Stimulated activated CD8-positive, alpha-beta memory T cell treated with anti-CD3 and anti-CD28 coated beads, Interleukin-15, amount 100 ng/mL, for 48 hours (primary cell): ENCODE data around the gene TMEM151A.
"Not testable (repeated sequence)": the region's sequence is repeated elsewhere in the genome, so short reads cannot be mapped to it uniquely, and the experiment has no call there.

Experiments used
- DNase-seq, 2 donors: peaks; one replicate each; pipeline ENCODE4 v3.0.0-alpha.2; 2020; ENCODE audit warnings: low read depth in 2 of 2

Gene TMEM151A

DNA sequence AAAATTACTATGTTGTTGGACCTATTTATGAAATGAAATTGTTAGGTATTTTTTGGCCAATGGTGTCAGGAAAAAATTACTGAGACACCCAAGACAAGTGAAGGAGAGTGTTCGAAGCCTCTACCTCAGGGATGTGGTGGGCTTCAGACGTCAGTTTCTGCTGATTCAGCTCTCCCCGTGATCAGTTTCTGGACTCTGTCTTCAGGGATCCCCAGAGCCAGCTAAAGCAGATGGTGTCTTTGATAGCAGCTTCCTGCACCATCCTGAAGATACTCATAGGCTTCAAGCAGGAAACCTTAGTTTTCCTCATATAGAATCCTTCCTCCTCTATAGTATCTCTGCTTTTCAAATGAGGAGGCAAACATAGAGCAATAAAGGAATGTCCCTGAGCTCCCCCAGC, 17.8 kb downstream of the TMEM151A start:
- DNase-seq, result no peak

DNA sequence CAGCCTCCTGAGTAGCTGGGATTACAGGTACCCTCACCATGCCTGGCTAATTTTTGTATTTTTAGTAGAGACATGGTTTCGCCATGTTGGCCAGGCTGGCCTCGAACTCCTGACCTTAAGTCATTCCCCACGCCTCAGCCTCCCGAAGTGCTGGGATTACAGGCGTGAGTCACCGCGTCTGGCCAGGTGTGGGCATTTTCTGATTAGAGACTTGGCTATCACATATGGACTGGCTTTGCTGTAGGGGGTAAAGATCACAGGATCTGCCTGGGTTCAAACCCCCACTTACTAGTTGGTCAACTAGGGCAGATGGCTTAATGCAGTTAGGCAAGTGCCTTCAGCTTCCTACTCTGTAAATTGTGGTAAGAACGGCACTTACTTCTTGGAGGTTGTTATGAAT, 18.6 kb downstream of the TMEM151A start:
- DNase-seq, result no peak

DNA sequence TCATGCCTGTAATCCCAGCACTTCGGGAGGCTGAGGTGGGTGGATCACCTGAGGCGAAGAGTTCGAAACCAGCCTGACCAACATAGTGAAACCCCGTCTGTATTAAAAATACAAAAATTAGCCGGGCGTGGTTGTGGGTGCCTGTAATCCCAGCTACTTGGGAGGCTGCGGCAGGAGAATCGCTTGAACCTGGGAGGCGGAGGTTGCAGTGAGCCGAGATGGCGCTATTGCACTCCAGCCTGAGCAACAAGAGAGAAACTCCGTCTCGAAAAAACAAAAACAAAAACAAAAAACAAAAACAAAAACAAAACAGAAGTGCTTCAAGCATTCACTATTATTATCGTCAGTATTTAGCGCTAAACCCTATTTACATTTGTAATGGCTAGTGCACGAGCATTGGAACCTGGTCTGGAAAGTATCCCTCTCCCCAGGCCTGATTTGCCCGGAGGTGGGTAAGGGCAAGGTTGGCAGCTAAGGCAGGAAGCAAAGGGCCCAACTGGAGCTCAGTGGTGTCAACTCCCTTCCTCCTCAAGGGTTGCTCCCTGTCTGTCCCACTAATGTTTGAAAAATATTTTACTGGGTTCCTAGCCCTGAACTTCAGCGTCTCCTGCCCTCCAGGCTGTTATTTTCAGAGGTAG, 19.2 kb downstream of the TMEM151A start:
- DNase-seq, result not testable (repeated sequence)

DNA sequence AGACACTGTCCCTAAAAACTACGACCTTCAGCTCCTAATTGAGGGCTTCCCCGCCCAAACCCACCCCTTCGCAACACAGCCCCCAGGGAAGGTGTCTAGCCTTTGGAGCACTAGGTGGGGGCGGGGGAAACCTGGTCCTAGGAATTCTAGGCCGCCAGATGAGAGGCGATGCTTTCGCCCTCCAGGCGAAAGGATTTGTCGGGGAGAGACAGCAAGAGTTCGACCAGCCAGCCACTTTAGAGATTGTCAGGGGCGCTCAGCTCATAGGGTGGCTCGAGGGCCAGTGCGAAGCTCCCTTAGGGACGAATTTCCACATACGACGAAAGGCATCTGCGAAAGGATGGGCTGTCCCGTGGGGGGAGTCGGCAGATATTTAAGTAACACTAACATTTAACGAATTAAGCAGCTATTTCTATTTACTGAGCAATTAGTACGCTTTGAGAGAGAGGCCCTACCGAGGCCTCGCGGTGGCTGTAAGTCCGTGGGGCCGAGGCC, 19.8 kb downstream of the TMEM151A start:
- no peak for DNase-seq

DNA sequence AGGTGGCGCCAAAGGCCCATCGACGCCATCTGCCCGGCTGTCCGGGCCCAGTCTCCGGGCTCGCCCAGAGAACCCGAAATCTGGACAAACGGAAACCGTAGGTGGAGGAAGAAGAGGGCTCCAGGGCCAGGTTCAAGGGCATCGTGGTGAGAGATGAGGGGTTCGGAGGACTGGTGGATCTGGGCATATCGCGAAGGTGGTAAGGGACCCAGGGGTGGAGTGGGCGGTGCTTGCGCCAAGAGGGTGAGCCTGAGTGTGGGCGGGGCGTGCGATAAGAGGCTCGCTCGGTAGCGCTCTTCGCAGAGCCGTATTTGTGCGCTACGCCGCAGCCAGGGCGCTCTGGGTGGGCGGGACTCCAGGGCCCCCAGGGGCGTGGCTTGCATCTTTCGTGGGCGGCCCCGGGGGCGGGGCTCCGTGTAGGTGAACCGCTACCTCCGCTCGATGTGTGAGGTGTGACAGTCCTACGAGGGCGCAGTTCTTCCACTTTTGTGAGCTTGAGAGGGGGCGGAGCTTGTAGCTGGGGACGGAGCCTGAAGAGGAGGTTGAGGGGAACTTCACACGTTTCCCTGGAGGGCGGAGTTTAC, 20.4 kb downstream of the TMEM151A start:
- peak; percentile 94 to 96 for DNase-seq

DNA sequence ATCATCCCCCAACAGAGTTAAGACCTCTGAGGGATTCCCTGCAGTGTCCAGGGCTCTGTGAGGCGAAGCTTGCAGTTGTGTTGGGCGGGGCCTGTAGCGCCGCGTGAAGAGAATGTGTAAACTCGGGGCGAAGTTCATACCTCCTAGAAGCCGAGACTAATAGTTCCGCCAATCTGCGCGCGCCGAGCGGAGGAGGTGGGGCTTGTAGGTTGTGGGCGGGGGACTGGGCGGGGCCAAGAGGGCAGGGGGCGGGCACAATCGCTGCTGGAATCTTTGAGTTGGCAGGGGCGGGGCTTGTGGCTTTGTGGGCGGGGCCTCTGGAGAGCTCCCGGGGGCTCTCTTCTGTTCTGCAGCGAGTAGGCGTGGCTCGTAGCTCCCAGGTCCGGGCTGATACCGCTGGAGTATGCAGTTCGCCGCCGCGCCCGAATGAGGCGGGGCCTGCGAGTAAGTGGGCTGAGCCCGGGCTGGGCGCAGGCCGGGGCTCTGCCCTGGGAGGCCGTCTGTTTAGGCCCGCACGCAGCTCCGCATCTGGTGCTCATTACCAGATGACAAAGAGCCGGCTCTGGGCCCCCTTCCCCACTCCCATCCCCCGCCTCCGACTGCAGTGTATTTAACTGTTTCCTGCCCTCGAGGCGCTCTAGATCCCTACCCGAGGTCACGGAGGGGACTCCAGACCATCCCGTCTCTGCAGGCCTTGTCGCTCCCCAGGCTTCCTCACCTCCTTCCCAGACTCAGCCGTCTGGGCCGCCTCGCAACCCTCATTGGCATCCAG, 21.0 kb downstream of the TMEM151A start:
- DNase-seq, result peak; percentile 92 to 93

DNA sequence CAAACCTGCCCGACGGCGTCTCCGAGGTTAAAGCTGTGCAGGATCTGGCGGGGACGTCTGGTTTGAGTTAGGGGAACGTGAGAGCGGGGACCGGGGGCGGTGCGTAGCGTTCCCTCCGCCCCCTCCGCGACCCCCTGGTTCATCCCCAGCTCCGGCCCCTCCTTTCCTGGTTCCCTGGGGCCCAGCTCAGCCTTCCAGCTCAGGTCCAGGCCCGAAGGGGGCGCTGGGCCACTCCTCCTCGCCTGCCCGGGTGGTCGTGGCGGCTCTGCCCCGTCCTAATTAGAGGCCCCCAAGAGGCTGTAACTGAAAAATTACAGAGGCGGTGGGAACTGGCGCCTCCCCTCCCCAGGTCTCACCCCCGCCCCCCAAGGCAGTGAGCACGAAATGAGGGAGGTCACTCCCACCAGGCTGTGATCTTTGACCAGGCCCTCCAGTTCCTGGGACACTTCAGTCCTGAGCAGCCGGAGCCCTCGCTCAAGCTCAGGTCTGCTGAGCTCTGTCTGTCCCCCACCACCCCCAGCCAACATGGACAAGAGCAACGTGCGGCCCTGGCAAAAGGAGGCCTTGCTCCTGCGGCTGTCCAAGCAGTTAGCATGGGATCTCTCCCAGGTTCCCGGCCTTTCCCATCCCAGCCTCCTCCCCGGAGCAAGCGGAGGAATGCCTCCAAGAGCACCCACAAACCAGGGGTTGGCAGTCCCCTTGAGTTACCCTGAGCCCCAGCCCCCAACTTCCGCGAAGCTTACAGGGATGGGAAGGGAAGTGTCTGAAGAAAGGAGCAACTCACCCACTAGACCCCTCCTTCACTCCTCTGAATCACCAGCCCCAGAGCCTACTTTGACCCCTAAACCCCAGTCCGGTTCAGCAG, 21.9 kb downstream of the TMEM151A start:
- DNase-seq, result no peak

DNA sequence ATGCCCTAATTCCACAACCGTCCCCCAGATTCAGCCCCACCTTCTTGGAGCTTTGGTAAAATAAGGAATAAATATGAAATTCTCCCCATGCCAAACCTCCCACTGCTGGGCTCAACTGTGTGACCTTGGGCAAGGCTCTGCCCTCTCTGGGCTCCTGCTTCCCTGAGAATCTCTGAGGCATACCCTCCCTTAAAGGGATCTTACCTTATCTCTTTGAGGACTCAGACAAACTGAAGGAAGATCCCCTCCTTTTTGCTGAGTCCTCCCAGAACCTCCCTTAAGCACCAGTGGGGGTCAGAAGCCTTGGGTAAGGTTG, 22.4 kb downstream of the TMEM151A start:
- DNase-seq, result no peak

DNA sequence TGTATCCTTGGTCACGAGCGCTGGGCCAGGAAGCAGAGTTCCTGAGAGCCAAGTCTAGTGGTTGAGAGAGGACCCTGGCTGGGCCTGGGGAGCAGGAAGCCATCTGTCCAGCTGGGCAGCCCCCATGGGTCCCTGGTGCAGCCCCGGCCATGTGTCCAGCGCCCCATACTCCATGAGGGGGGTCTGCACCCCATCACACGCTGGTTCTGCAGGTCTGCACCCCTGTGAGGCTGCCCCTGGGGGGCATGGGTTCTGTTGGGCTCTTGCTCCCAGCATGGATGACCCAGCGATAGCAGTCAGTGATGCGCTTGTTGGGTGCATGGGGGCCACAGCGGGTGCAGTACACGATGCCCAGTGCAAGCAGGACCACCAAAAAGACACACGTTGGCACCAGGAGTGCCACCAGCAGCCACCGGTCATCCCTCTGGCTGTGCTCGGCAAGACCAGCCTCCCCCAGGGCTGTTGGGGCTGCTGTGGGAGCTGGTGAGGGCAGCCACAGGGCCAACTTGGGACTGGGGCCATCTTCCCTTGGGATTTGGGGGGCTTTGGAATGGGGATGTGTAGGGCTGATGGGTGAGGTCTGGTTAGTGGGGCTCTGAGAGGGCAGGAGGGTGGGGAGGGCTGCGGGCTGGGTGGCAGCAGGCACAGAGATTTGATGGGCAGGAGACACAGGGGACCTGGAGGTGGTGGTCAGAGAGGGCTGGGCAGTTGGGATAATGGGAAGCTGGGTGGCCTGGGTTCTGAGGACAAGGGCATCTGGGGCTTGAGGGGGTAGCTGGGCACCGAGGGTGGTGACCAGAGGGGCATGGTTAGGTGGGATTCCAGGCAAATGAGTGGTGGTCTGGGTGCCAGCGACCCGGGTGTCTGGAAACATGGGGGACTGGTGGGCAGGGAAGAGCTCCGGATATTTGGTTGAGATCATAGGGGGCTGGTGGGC, 23.1 kb downstream of the TMEM151A start:
- no peak for DNase-seq

DNA sequence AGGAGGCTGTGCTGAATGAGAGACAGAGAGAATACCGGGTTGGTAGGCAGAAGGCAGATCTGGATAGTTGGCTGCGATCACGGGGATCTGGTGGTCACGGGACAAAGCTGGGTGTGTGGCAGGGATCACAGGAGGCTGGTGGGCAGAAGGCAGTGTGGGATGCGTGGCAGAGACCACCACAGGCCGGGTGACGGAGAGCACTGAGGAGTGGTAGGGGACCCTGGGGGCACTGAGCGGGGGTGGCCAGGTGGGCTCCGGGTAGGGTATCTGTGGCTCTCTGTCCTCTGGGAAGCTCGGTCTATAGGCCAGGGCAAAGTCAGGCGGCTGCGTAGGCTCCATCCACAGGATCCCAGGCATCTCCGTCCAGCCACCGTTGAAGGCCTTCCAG, 23.8 kb downstream of the TMEM151A start:
- no peak for DNase-seq

DNA sequence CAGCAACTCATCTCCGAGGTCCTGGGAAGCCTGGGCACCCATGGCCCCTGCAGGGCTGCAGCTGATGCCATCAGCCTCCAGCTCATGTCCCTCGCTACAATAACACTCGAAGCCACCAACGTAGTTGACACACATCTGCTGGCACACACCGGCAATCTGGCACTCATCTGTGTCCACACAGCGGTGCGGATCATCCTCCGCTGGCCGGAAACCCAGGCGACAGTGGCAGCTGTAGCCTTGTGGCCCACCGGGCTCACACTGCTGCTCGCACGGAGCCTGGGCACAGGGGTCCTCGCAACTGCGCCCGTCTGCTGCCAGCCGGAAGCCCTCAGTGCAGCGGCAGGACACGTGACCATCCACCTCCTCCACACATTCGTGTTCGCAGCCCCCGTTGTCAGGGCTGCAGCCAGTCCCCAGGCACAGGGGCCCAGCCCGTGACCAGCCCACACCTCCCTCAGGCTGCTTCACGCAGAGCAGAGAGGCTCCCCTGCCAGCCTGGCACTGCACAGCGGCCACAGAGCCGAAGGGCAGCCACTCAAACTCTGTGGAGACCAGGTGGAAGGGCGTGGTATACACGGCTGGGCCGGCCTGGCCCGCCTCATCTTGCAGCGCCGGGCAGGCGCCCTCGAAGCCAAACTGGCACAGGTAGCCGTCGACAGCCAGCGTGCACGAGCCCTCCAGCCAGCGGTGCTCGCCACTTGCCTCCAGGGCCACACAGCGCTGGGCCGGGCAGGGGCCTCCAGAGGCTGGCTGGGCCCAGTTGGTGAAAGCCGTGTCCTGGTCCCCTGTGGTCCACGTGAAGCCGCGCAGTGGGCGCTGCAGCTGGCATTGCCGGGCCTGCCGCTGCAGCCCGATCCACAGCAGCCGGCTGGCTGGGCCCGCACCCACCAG, 24.5 kb downstream of the TMEM151A start:
- no peak for DNase-seq

DNA sequence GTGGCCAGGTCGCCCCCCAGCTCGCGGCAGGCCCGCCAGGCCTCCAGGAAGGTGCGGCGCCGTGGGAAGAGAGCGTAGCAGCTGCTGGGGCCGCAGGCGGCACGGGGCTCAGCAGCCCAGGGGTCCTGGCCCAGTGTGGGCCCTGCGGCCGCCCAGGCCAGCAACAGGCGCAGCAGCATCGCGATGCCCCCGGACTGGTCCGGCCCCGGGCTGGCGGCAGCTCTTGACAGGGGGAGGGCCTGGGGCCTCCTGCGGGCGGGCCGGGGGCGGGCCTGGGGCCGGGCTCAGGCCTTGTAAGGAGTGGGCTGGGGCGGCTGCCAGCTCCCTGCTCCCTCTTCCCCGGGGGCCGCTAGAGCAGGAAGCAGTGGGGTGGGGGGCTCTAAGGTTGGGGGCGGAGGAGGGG, 25.2 kb downstream of the TMEM151A start, which contains the start of gene CD248:
Gene CD248 (minus strand): TSS at position 196 of the 403 bp plus-strand sequence. CDS start 17 bp downstream, at position 179.
- DNase-seq, result no peak

DNA sequence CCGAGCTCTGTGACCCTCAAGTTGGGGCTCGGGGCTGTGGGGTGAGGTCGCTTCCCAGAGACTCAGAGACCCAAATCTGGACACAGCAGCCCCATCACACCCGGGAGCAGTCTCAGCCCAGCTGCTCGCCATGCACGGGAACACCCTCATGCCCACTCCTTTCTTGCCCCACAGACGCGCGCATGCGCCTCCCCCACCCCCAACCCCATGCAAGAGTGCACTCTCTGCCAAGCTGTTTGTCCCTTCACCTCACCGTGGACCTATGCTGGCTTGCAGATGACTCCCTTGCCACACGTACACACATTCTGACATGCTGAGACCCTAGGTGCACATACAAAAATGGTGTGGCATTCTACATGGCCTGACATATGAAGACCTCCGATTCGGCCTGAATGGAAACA, 25.6 kb downstream of the TMEM151A start:
- DNase-seq, result no peak

DNA sequence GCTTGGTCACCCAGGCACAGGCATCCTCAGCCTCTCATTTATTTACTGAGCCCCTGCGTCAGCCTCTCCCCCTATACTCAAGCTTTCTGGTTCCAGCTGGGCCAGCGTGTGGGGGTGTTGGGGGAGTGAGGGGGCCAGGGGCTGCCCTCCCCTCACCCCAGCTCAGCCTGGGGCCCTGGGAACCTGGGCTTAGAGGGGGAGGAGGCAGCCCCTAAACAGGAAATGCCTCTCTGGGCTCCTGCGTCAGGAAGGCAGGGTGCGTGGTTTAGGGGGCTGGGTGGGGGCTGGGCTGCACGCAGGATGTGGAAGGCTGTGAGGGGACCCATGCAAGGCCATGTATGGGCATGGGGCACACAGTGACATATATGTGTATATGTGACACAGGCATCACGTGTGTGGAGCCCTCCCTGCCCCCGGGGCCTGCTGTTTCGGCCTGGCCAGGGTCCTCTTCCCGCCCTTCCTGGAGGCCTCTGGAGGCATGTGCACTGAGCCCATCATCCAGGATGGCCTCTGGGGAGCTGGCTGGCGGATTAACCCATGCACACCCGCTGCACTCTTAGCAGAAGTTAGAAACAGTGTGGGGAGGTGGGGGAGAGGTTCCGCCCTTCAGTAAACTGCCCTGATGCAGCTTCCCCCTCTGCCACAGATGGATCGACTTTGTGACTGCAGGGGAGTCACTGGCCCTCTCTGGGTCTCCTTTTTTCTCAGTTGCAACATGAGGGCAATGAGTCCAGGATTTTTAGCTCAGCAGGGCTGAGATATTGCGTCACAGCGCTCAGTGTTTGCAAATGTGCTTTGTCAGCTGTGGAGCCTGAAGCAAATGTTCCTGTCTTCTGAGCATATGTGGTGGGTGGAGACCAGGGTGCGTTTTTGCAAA, 26.3 kb downstream of the TMEM151A start:
- peak; percentile 44 to 63 for DNase-seq

DNA sequence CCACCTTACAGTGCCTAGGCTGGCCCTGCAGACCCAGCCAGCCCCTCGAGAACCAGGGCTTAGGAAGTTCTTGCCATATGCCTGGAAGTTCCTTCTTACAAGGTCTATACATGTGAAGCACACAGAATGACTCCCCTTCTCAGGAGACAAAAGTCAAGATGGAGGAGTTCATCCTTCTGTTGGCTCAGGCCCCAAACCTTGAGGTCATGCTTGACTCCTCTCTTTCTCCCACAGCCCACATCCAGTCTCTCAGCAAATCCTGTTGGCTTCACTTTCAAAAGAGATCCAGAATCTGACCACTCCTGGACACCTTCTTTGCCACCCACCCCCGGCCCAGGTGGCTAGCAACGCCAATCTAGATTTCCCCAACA, 26.9 kb downstream of the TMEM151A start:
- no peak for DNase-seq

DNA sequence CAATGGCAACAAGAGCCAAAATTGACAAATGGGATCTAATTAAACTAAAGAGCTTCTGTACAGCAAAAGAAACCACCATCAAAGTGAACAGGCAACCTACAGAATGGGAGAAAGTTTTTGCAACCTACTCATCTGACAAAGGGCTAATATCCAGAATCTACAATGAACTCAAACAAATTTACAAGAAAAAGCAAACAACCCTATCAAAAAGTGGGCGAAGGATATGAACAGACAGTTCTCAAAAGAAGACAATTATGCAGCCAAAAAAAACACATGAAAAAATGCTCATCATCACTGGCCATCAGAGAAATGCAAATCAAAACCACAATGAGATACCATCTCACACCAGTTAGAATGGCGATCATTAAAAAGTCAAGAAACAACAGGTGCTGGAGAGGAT, 28.6 kb downstream of the TMEM151A start:
- DNase-seq, result not testable (repeated sequence)

DNA sequence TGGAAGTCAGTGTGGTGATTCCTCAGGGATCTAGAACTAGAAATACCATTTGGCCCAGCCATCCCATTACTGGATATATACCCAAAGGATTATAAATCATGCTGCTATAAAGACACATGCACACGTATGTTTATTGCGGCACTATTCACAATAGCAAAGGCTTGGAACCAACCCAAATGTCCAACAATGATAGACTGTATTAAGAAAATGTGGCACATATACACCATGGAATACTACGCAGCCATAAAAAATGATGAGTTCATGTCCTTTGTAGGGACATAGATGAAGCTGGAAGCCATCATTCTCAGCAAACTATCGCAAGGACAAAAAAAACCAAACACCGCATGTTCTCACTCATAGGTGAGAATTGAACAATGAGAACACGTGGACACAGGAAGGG, 29.1 kb downstream of the TMEM151A start:
- not testable (repeated sequence) for DNase-seq

DNA sequence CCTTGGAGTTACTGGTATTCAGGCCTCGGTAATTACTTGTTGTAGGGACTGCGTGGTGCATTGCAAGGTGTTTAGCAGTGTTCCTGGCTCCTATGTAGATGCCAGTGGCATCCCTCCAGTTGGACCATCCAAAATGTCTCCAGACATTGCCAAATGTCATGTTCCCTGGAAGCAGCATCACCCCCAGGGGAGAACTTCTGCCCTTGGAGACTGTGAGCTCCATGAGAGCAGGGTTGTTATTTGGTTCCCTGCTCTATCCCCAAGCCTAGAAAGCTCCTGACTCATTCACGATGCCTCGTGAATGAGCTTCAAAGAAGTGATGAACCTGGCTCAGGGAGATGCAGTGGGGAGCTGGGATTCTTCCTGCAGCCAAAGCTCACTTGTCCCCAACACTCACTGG, 29.9 kb downstream of the TMEM151A start:
- no peak for DNase-seq
